Progenitor cell of endocrine pancreas (in vitro differentiated cells): Measurements from ENCODE around the gene ZDHHC6. TPM values are rescaled to one million over a fixed set of nuclear protein-coding genes. Genes with fewer than 3 reads are reported as not detected.

Source experiments
- DNase-seq: peaks from one replicate; pipeline ENCODE4 v3.0.0; 2021; ENCODE audit warnings: low spot score; ENCODE audit not compliant: unreplicated experiment
- H3K27ac Mint-ChIP-seq: 2 replicates; pipeline ENCODE4 v1.8.0; 2021; ENCODE audit warnings: mild to moderate bottlenecking, moderate library complexity, mixed read lengths
- H3K27me3 Mint-ChIP-seq: 2 replicates; pipeline ENCODE4 v1.8.0; 2021; ENCODE audit warnings: mixed read lengths
- H3K36me3 Mint-ChIP-seq: 2 replicates; pipeline ENCODE4 v1.8.0; 2022; ENCODE audit warnings: mixed read lengths; ENCODE audit not compliant: insufficient read depth
- H3K4me1 Mint-ChIP-seq: 2 replicates; pipeline ENCODE4 v1.8.0; 2021; ENCODE audit warnings: low read depth, mixed read lengths
- H3K4me3 Mint-ChIP-seq: 2 replicates; pipeline ENCODE4 v1.8.0; 2021; ENCODE audit warnings: low read depth, mild to moderate bottlenecking, moderate library complexity, mixed read lengths
- H3K9me3 Mint-ChIP-seq: 2 replicates; pipeline ENCODE4 v1.8.0; 2021; ENCODE audit warnings: low read depth, mixed read lengths
- CTCF ChIP-seq: fragments of 200-600 bp; sonication (generic); IDR thresholded peaks from one replicate; pipeline ENCODE4 v1.5.0; 2021; ENCODE audit warnings: antibody characterized with exemption, mild to moderate bottlenecking; ENCODE audit not compliant: unreplicated experiment
- total RNA-seq: library from RNA; stranded (reverse); gene quantifications from 2 replicates; pipeline ENCODE4 v1.2.1, GENCODE V29; 2021

ZDHHC6 gene
- total RNA-seq, 1 donor from 2014 or later = 47.9 TPM

- Mint-ChIP-seq H3K27me3 (no peaks in the 10 kb centered on the region), H3K4me3 (no peak overlapping the region), H3K27ac (no peak overlapping the region), H3K36me3 (peaks cover 5% of the 10 kb centered on the region), H3K9me3 (no peaks in the 10 kb centered on the region), H3K4me1 (no peaks in the 10 kb centered on the region)
- TF ChIP-seq CTCF = no peak
- DNase-seq = no peak
Observed at GRCh38 chr10:112484399-112484798, 37.7 kb upstream of the ZDHHC6 start.

GRCh38 chr10:112481602-112482001 lies 34.9 kb upstream of the ZDHHC6 start:
- Mint-ChIP-seq H3K27ac (no peak overlapping the region), H3K4me3 (no peak overlapping the region), H3K27me3 (no peaks in the 10 kb centered on the region), H3K36me3 (peaks cover 4% of the 10 kb centered on the region), H3K9me3 (no peaks in the 10 kb centered on the region), H3K4me1 (no peaks in the 10 kb centered on the region)
- DNase-seq = no peak
- no peak for TF ChIP-seq CTCF

- DNase-seq = no peak
- peaks cover 11% of the 10 kb centered on the region for H3K4me1 Mint-ChIP-seq
- peaks cover 3% of the 10 kb centered on the region for H3K36me3 Mint-ChIP-seq
- no peaks in the 10 kb centered on the region for H3K27me3 Mint-ChIP-seq
- no peaks in the 10 kb centered on the region for H3K9me3 Mint-ChIP-seq
- no peak for TF ChIP-seq CTCF
- no peak overlapping the region for H3K27ac Mint-ChIP-seq
- no peak overlapping the region for H3K4me3 Mint-ChIP-seq
Observed at GRCh38 chr10:112475575-112476218, 29.0 kb upstream of the ZDHHC6 start.

GRCh38 chr10:112471878-112472487 lies 25.3 kb upstream of the ZDHHC6 start:
- Mint-ChIP-seq H3K4me3 (no peak overlapping the region), H3K36me3 (no peaks in the 10 kb centered on the region), H3K9me3 (no peaks in the 10 kb centered on the region), H3K27ac (peak overlapping the region; percentile 21), H3K4me1 (peaks cover 16% of the 10 kb centered on the region), H3K27me3 (no peaks in the 10 kb centered on the region)
- no peak for DNase-seq
- TF ChIP-seq CTCF = peak; percentile 80

- peaks cover 20% of the 10 kb centered on the region for H3K36me3 Mint-ChIP-seq
- H3K9me3 Mint-ChIP-seq = peaks cover 4% of the 10 kb centered on the region
- no peaks in the 10 kb centered on the region for H3K27me3 Mint-ChIP-seq
- peaks cover 16% of the 10 kb centered on the region for H3K4me1 Mint-ChIP-seq
- no peak overlapping the region for H3K27ac Mint-ChIP-seq
- H3K4me3 Mint-ChIP-seq = no peak overlapping the region
- DNase-seq = no peak
- no peak for TF ChIP-seq CTCF
Observed at GRCh38 chr10:112467541-112468075, 20.9 kb upstream of the ZDHHC6 start.
